Smooth muscle cell (in vitro differentiated cells): ENCODE results near the gene LCN6. TPM values are rescaled to one million over a fixed set of nuclear protein-coding genes. Genes with fewer than 3 reads are reported as not detected.

Experiments
- DNase-seq: peaks from one replicate; lab custom pipeline; 2025; ENCODE audit not compliant: unreplicated experiment; lab: John Stamatoyannopoulos, UW
- H2AFZ ChIP-seq: fragments of 200-600 bp; sonication (generic); 2 replicates; pipeline ENCODE4 v1.6.0; 2016; ENCODE audit warnings: antibody characterized with exemption, low read depth, mild to moderate bottlenecking
- H3F3A ChIP-seq: fragments of 200-600 bp; sonication (generic); 2 replicates; pipeline ENCODE4 v1.6.0; 2017; ENCODE audit warnings: antibody characterized with exemption, low read depth
- H3K27ac ChIP-seq: fragments of 200-600 bp; sonication (generic); 2 replicates; pipeline ENCODE4 v1.5.1; 2016; ENCODE audit warnings: low read depth, mild to moderate bottlenecking
- H3K27me3 ChIP-seq: fragments of 200-600 bp; sonication (generic); 2 replicates; pipeline ENCODE4 v1.6.1; 2016; ENCODE audit warnings: low read depth, mild to moderate bottlenecking
- H3K36me3 ChIP-seq: fragments of 200-600 bp; sonication (generic); 2 replicates; pipeline ENCODE4 v1.5.1; 2016; ENCODE audit warnings: low read depth
- H3K4me1 ChIP-seq: fragments of 200-600 bp; sonication (generic); 2 replicates; pipeline ENCODE4 v1.5.1; 2016; ENCODE audit warnings: low read depth
- H3K4me2 ChIP-seq: fragments of 200-600 bp; sonication (generic); 2 replicates; pipeline ENCODE4 v1.6.0; 2016; ENCODE audit warnings: mild to moderate bottlenecking
- H3K4me3 ChIP-seq: fragments of 200-600 bp; sonication (generic); 2 replicates; pipeline ENCODE4 v1.5.1; 2016; ENCODE audit warnings: mild to moderate bottlenecking
- H3K79me2 ChIP-seq: fragments of 200-600 bp; sonication (generic); 2 replicates; pipeline ENCODE4 v1.6.0; 2016; ENCODE audit warnings: low read depth, mild to moderate bottlenecking
- H3K9ac ChIP-seq: fragments of 200-600 bp; sonication (generic); 2 replicates; pipeline ENCODE4 v1.6.0; 2016; ENCODE audit warnings: low read depth
- H3K9me3 ChIP-seq: fragments of 200-600 bp; sonication (generic); replicated peaks from 2 replicates; pipeline ENCODE4 v1.5.1; 2016; ENCODE audit warnings: low read depth
- H4K20me1 ChIP-seq: fragments of 200-600 bp; sonication (generic); 2 replicates; pipeline ENCODE4 v1.6.0; 2016; ENCODE audit warnings: low read depth
- CTCF ChIP-seq: fragments of 200-600 bp; sonication (generic); IDR thresholded peaks from 2 replicates; pipeline ENCODE4 v1.5.1; 2017; ENCODE audit warnings: borderline replicate concordance, mild to moderate bottlenecking, antibody characterized with exemption; ENCODE audit not compliant: insufficient read depth, poor library complexity, severe bottlenecking
- WGBS: methylation state at CpG from one replicate; pipeline ENCODE4 v1.1.7; 2016; ENCODE audit warnings: low lambda C conversion rate; 5-methylcytosine and 5-hydroxymethylcytosine counted together
- polyA plus RNA-seq: library from polyadenylated mRNA; unstranded; fragments of >200 nt; fragmentation: Nextera tagmentation; extraction: Ambion mirVana; gene quantifications from 2 replicates; pipeline ENCODE4 v1.2.1, GENCODE V29; 2016
- total RNA-seq: library from RNA; depleted of rRNA; stranded (reverse); fragments of >200 nt; gene quantifications from 2 replicates; pipeline ENCODE4 v1.2.3, GENCODE V29; 2014

The LCN6 gene
- total and polyA plus RNA-seq, 2 experiments from 2014 or later: not detected

- H3K4me1 ChIP-seq: peaks cover 26% of the 10 kb centered on the region
- no peak for DNase-seq
- H3K27ac ChIP-seq: no peak overlapping the region
- no peaks in the 10 kb centered on the region for H4K20me1 ChIP-seq
- H2AFZ ChIP-seq: no peak overlapping the region
- no peaks in the 10 kb centered on the region for H3K9me3 ChIP-seq
- WGBS: 42% methylated on average over 6 of the region's 6 CpGs
- no peak for TF ChIP-seq CTCF
- H3K36me3 ChIP-seq: no peaks in the 10 kb centered on the region
- no peak overlapping the region for H3K9ac ChIP-seq
- no peak overlapping the region for H3K4me3 ChIP-seq
- no peaks in the 10 kb centered on the region for H3K79me2 ChIP-seq
- H3K4me2 ChIP-seq: no peak overlapping the region
- H3F3A ChIP-seq: peaks cover 10% of the 10 kb centered on the region
- H3K27me3 ChIP-seq: no peaks in the 10 kb centered on the region
Observed at GRCh38 chr9:136784997-136785361, 36.7 kb upstream of the LCN6 start.

- Histone ChIP-seq H3K27me3 (no peaks in the 10 kb centered on the region), H3F3A (peaks cover 12% of the 10 kb centered on the region), H3K36me3 (no peaks in the 10 kb centered on the region), H3K27ac (no peak overlapping the region), H3K4me1 (peaks cover 20% of the 10 kb centered on the region), H3K4me3 (no peak overlapping the region), H3K4me2 (no peak overlapping the region), H2AFZ (no peak overlapping the region), H4K20me1 (no peaks in the 10 kb centered on the region), H3K9me3 (no peaks in the 10 kb centered on the region), H3K9ac (no peak overlapping the region), H3K79me2 (no peaks in the 10 kb centered on the region)
- 58% methylated on average over 9 of the region's 9 CpGs for WGBS
- peak; percentile 37 for TF ChIP-seq CTCF
- no peak for DNase-seq
Observed at GRCh38 chr9:136784249-136784996, 36.1 kb upstream of the LCN6 start.

- 95% methylated on average over 3 of the region's 3 CpGs for WGBS
- H3K9me3 ChIP-seq: no peaks in the 10 kb centered on the region
- no peaks in the 10 kb centered on the region for H3K79me2 ChIP-seq
- no peak overlapping the region for H3K27ac ChIP-seq
- H3K4me1 ChIP-seq: peaks cover 4% of the 10 kb centered on the region
- no peak overlapping the region for H3K4me3 ChIP-seq
- H3K4me2 ChIP-seq: no peak overlapping the region
- no peak for TF ChIP-seq CTCF
- no peak overlapping the region for H3K9ac ChIP-seq
- H3F3A ChIP-seq: peaks cover 7% of the 10 kb centered on the region
- no peaks in the 10 kb centered on the region for H3K27me3 ChIP-seq
- H3K36me3 ChIP-seq: no peaks in the 10 kb centered on the region
- DNase-seq: no peak
- H2AFZ ChIP-seq: no peak overlapping the region
- no peaks in the 10 kb centered on the region for H4K20me1 ChIP-seq
Observed at GRCh38 chr9:136782452-136782851, 34.1 kb upstream of the LCN6 start.

GRCh38 chr9:136779808-136780207 lies 31.5 kb upstream of the LCN6 start:
- H4K20me1 ChIP-seq: no peaks in the 10 kb centered on the region
- WGBS: 86% methylated on average over 5 of the region's 5 CpGs
- no peak overlapping the region for H3K4me2 ChIP-seq
- no peak for DNase-seq
- no peaks in the 10 kb centered on the region for H3K79me2 ChIP-seq
- H3K9ac ChIP-seq: no peak overlapping the region
- H3K9me3 ChIP-seq: no peaks in the 10 kb centered on the region
- peaks cover 7% of the 10 kb centered on the region for H3F3A ChIP-seq
- H2AFZ ChIP-seq: no peak overlapping the region
- peaks cover 4% of the 10 kb centered on the region for H3K4me1 ChIP-seq
- no peak for TF ChIP-seq CTCF
- H3K4me3 ChIP-seq: no peak overlapping the region
- no peaks in the 10 kb centered on the region for H3K27me3 ChIP-seq
- H3K36me3 ChIP-seq: no peaks in the 10 kb centered on the region
- no peak overlapping the region for H3K27ac ChIP-seq
